K562 (cell line): ENCODE data around the gene TRIM27. TPM values are rescaled to one million over a fixed set of nuclear protein-coding genes. Genes with fewer than 3 reads are reported as not detected.
A peak's percentile ranks its signal among the peaks of the same experiment; 100 is the strongest.

ENCODE experiments used
- CBFA2T3 ChIP-seq: fragments of 450-650 bp; IDR thresholded peaks from 2 replicates; pipeline ENCODE4 v1.6.1; 2017
- CBX1 ChIP-seq: sonication (generic); IDR thresholded peaks from 2 replicates; pipeline ENCODE4 v1.6.1; 2016; ENCODE audit warnings: antibody characterized with exemption, low read depth, mild to moderate bottlenecking
- COPS2 ChIP-seq: fragments of 450-650 bp; conservative IDR thresholded peaks from 2 replicates; pipeline ENCODE4 v1.6.1; 2016; ENCODE audit warnings: mild to moderate bottlenecking, moderate library complexity
- CSDE1 ChIP-seq, 2 experiments: fragments of 450-650 bp; IDR thresholded peaks; 2 replicates each; pipeline ENCODE4 v1.6.1; 2016; ENCODE audit warnings: mild to moderate bottlenecking in 1 of 2
- EGR1 ChIP-seq: fragments of 450-650 bp; conservative IDR thresholded peaks from 2 replicates; pipeline ENCODE4 v1.6.1; 2017; ENCODE audit warnings: mild to moderate bottlenecking
- ELF1 ChIP-seq: fragments of 200-800 bp; sonication (Bioruptor generic); IDR thresholded peaks from 2 replicates; pipeline ENCODE4 v1.6.1; 2016; ENCODE audit warnings: missing genetic modification characterization, missing compliant biosample characterization
- GTF2A2 ChIP-seq: IDR thresholded peaks from 2 replicates; pipeline ENCODE4 v1.6.1; 2016; ENCODE audit warnings: mild to moderate bottlenecking, missing genetic modification characterization, missing compliant biosample characterization
- MAFG ChIP-seq: fragments of 450-650 bp; conservative IDR thresholded peaks from 2 replicates; pipeline ENCODE4 v1.6.1; 2016; ENCODE audit warnings: missing genetic modification characterization, missing compliant biosample characterization
- MTA3 ChIP-seq: fragments of 450-650 bp; formaldehyde crosslinking; IDR thresholded peaks from 2 replicates; pipeline ENCODE4 v1.6.1; 2017; ENCODE audit warnings: mild to moderate bottlenecking, borderline replicate concordance
- NCOA4 ChIP-seq: fragments of 450-650 bp; IDR thresholded peaks from 2 replicates; pipeline ENCODE4 v1.6.1; 2018; ENCODE audit warnings: mild to moderate bottlenecking; ENCODE audit not compliant: partially characterized antibody
- NFE2 ChIP-seq: IDR thresholded peaks from 2 replicates; pipeline ENCODE4 v1.6.1; 2014; ENCODE audit warnings: antibody characterized with exemption, low read depth
- PURB ChIP-seq: sonication (generic); formaldehyde crosslinking; IDR thresholded peaks from 2 replicates; pipeline ENCODE4 v1.9.0; 2021; ENCODE audit warnings: low read depth, mild to moderate bottlenecking, missing genetic modification reagents
- RCOR1 ChIP-seq, 2 experiments: IDR thresholded peaks; 2 replicates each; pipeline ENCODE4 v1.6.1; 2012; ENCODE audit warnings: low read depth in 2 of 2, low read length in 2 of 2, borderline replicate concordance in 1 of 2, improper control_type of control experiment in 1 of 2
- SMAD3 ChIP-seq: fragments of 450-650 bp; formaldehyde crosslinking; conservative IDR thresholded peaks from 2 replicates; pipeline ENCODE4 v1.4.0; 2020; ENCODE audit warnings: mild to moderate bottlenecking
- SREBF2 ChIP-seq: sonication (generic); formaldehyde crosslinking; IDR thresholded peaks from 2 replicates; pipeline ENCODE4 v1.4.0; 2020; ENCODE audit warnings: mild to moderate bottlenecking, missing genetic modification reagents
- XRCC3 ChIP-seq: fragments of 450-650 bp; IDR thresholded peaks from 2 replicates; pipeline ENCODE4 v1.6.1; 2017; ENCODE audit warnings: mild to moderate bottlenecking, moderate library complexity
- ZBTB7A ChIP-seq: IDR thresholded peaks from 2 replicates; pipeline ENCODE4 v1.6.1; 2011; ENCODE audit warnings: low read depth, mild to moderate bottlenecking, low read length, moderate library complexity, borderline replicate concordance; ENCODE audit not compliant: control insufficient read depth
- ZNF121 ChIP-seq: sonication (generic); formaldehyde crosslinking; conservative IDR thresholded peaks from 2 replicates; pipeline ENCODE4 v1.8.0; 2022; ENCODE audit warnings: missing genetic modification reagents
- ZNF134 ChIP-seq: fragments of 250-450 bp; sonication (Bioruptor Pico); conservative IDR thresholded peaks from 2 replicates; pipeline ENCODE4 v1.4.0; 2020
- ZNF274 ChIP-seq: IDR thresholded peaks from 2 replicates; pipeline ENCODE4 v1.6.1; 2011; ENCODE audit warnings: low read depth, mild to moderate bottlenecking, low read length, moderate library complexity, borderline replicate concordance
- ZNF507 ChIP-seq: conservative IDR thresholded peaks from 2 replicates; pipeline ENCODE4 v1.6.1; 2017; ENCODE audit warnings: missing genetic modification characterization, missing compliant biosample characterization
- polyA plus RNA-seq, 8 experiments: library from polyadenylated mRNA; depleted of rRNA in 4 of 8; stranded (reverse) in 5 of 8; unstranded in 3 of 8; fragments of >200 nt; fragmentation: Nextera tagmentation in 2 of 8; fragmentation: Illumina TruSeq in 1 of 8; extraction: Ambion mirVana in 2 of 8; extraction: Trizol in 1 of 8; gene quantifications; 2 replicates each; pipeline versions ENCODE4 v1.2.1 to v1.2.3, GENCODE V29; 2011 to 2014; ENCODE audit warnings: inconsistent platforms in 1 of 8, missing spikeins in 1 of 8
- total RNA-seq, 7 experiments: library from RNA; depleted of rRNA in 6 of 7; stranded (reverse); fragments of >200 nt in 6 of 7; fragmentation: Illumina TruSeq in 2 of 7; extraction: Trizol in 2 of 7; gene quantifications; 2 replicates each; pipeline versions ENCODE4 v1.2.1 to v1.2.3, GENCODE V29; 2011 to 2021; ENCODE audit warnings: low replicate concordance in 1 of 7
- TF ChIP-seq, protein P1 (sequence below): fragments of 250-450 bp; sonication (Bioruptor Pico); IDR thresholded peaks from 2 replicates; pipeline ENCODE4 v1.5.0; 2020; ENCODE audit warnings: mild to moderate bottlenecking
- TF ChIP-seq, protein P2 (sequence below): IDR thresholded peaks from 3 replicates; pipeline ENCODE4 v1.6.1; 2011; ENCODE audit warnings: borderline replicate concordance, mild to moderate bottlenecking; ENCODE audit not compliant: insufficient read length, insufficient read depth
- TF ChIP-seq, protein P3 (sequence below): fragments of 150-350 bp; conservative IDR thresholded peaks from 2 replicates; pipeline ENCODE4 v1.6.1; 2014; ENCODE audit warnings: low read length

TRIM27 gene
- total and polyA plus RNA-seq, 9 of the 15 experiments (the other 6 are each of a cell fraction or from before 2014, with no cell fraction given): 37.7 to 235 (median 122) TPM

DNA sequence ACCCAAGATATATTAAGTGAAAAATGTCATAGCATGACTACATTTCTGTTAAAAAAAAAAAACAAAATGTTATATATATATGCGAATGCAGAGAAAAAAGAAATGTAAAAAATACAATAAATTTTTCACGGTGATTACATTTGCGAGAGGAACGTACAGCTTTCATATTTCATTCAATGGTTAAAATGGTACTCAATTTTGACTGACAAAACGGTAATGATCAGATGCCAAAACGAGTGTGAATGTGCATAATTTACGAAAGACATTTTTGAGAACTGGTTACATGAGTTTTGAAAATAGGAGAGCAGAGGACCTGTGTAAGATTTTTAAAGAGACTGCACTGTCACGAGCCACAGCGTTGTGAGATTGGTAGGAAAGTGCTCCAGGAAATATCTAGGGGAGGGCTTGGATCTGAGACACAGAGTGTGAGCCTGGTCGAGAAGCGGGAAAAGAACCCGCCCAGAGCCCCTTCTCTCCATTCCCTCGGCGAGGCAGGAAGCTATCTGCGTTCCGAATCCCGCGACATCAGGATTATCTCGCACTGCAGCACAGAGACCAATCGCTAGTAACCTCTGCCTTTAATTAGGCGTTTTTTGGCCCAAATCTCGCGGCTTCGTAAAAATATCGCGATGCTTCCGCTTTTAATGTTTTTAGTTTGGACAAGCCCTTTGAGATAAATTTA is 28.5 kb downstream of the TRIM27 start (continued):
- TF ChIP-seq SMAD3 (CRISPR knock-in tag) (no peak), COPS2 (no peak), ZBTB7A (peak; percentile 62; the same call in 1 of the 2 replicates), CBFA2T3 (no peak), ZNF274 (no peak), ZNF507 (no peak), NFE2 (no peak), GTF2A2 (tag) (peak; percentile 64), ZNF134 (CRISPR knock-in tag) (no peak), EGR1 (no peak), XRCC3 (no peak), MTA3 (peak; percentile 61), RCOR1 (IDR thresholded peaks at IDR 0.05; ENCODE audit: borderline replicate concordance in 1 of 2, low read depth in 2 of 2, low read length in 2 of 2) (no peak), CSDE1 (IDR thresholded peaks at IDR 0.05) (peak; percentile 26 to 55; a peak in 1 of 4 replicates), ELF1 (tag) (peak; percentile 75), CBX1 (peak; percentile 40; the same call in 1 of the 2 replicates), ZNF121 (CRISPR knock-in tag) (no peak), SREBF2 (CRISPR knock-in tag) (no peak), MAFG (no peak), PURB (CRISPR knock-in tag) (no peak), NCOA4 (no peak)
- TF ChIP-seq, protein P1, sequence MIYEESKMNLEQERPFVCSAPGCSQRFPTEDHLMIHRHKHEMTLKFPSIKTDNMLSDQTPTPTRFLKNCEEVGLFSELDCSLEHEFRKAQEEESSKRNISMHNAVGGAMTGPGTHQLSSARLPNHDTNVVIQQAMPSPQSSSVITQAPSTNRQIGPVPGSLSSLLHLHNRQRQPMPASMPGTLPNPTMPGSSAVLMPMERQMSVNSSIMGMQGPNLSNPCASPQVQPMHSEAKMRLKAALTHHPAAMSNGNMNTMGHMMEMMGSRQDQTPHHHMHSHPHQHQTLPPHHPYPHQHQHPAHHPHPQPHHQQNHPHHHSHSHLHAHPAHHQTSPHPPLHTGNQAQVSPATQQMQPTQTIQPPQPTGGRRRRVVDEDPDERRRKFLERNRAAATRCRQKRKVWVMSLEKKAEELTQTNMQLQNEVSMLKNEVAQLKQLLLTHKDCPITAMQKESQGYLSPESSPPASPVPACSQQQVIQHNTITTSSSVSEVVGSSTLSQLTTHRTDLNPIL: no peak
- TF ChIP-seq, protein P2, sequence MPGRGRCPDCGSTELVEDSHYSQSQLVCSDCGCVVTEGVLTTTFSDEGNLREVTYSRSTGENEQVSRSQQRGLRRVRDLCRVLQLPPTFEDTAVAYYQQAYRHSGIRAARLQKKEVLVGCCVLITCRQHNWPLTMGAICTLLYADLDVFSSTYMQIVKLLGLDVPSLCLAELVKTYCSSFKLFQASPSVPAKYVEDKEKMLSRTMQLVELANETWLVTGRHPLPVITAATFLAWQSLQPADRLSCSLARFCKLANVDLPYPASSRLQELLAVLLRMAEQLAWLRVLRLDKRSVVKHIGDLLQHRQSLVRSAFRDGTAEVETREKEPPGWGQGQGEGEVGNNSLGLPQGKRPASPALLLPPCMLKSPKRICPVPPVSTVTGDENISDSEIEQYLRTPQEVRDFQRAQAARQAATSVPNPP: no peak
- TF ChIP-seq, protein P3, sequence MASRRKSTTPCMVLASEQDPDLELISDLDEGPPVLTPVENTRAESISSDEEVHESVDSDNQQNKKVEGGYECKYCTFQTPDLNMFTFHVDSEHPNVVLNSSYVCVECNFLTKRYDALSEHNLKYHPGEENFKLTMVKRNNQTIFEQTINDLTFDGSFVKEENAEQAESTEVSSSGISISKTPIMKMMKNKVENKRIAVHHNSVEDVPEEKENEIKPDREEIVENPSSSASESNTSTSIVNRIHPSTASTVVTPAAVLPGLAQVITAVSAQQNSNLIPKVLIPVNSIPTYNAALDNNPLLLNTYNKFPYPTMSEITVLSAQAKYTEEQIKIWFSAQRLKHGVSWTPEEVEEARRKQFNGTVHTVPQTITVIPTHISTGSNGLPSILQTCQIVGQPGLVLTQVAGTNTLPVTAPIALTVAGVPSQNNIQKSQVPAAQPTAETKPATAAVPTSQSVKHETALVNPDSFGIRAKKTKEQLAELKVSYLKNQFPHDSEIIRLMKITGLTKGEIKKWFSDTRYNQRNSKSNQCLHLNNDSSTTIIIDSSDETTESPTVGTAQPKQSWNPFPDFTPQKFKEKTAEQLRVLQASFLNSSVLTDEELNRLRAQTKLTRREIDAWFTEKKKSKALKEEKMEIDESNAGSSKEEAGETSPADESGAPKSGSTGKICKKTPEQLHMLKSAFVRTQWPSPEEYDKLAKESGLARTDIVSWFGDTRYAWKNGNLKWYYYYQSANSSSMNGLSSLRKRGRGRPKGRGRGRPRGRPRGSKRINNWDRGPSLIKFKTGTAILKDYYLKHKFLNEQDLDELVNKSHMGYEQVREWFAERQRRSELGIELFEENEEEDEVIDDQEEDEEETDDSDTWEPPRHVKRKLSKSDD: peak; percentile 83; the same call in 1 of the 2 replicates
